G401.6 (cell line): ENCODE results near the gene MAPK4.
"Not testable (repeated sequence)": the region's sequence is repeated elsewhere in the genome, so short reads cannot be mapped to it uniquely, and the experiment has no call there.

ENCODE experiments used
- FAIRE-seq: peaks from 2 replicates; lab custom pipeline; 2012; peaks lifted over from hg19 to GRCh38; lab: Jason Lieb, UNC

The MAPK4 gene

DNA sequence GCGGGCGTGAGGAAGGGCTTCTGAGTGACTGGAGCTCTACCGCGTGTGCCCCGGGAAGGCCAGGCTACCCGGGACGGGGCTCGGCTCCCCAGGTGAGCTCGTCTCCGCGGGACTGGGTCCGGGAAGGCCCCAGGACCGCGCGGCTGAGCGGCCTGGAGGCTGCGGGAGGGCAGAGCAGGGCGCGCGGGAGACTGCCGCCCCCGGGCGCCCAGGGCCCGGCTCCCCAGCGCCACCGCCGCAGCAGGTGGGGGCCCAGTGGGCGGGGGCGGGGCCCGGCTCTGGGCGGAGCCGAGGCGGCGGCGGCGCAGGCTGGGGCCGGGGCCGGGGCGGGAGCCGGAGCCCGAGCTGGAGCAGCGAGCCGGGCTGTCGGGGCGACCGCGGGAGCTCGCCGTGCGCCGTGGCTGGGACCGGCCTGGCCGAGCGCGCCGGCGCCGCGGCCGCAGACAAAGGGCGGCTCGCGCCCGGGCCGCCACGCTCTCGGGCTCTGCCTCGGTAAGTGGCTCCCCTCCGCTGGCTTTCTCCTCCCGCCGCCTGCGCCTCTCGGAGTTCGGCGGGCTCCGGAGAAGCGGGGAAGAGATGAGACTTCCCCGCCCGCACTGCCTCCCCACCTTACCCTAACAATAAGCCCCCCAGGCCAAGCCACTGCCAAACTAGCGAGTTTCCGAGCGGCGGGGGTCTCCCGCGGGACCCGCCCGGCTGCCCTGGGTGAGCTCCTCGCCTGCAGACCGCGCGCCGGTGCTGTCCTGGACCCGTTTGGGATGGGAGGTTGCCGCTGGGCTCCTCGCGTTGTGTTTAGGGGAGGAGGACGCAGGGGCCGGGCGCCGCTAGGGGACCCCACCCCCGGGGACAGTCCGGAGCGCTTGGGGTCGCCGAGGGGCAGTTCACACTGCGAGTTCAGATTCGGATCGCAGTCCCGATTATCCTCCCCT, at the start of gene MAPK4:
Gene MAPK4 (plus strand): TSS at position 336 of the 929 bp plus-strand sequence. CDS start 103,872 bp downstream, outside the sequence.
- FAIRE-seq = no peak

DNA sequence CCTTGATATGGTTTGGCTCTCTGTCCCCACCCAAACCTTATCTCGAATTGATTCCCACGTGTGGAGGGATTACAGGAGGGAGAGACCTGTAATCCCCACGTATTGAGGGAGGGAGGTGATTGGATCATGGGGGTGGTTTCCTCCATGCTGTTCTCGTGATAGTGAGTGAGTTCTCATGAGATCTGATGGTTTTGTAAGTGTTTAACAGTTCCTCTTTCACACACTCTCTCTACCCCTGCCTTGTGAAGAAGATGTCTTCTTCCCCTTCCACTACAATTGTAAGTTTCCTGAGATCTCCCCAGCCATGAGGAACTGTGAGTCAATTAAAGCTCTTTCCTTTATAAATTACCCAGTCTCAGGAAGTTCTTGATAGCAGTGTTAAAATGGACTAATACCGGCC, 42.6 kb upstream of the MAPK4 start:
- FAIRE-seq = not testable (repeated sequence)

DNA sequence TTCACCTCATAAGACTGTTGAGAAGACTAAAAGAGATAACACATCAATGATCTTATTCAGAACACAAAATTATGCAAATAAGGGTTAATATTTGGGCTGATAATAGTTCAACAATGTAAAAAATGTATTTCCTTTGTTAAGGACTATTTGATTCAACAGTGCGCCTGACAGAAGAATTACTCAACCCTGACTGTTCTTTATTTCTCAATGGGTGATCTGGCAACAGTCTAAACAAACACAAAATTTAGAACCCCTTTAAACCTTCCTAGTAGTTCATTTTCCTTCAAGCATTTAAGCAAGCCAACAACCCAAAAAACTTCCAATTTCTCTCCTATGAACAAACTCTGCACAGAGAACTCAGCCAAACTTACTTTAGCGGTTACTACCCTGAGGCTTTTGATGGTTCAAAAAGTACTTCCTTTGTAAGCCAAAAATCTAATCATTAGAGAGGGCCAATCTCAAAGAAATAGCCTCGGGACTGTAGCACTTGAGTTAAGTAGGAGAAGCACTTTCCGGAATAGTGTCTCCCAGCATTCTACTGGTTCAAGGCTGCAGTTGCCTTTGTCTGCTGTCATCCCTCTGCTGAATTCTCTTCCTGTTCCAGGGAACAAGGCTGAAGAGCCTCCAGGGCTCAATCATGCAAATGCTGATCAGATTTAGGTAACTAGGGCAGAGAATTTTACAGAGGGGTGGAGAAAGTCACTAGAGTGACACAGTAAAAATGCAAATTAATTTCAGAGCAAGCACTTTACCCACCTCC, 40.9 kb upstream of the MAPK4 start:
- no peak for FAIRE-seq

DNA sequence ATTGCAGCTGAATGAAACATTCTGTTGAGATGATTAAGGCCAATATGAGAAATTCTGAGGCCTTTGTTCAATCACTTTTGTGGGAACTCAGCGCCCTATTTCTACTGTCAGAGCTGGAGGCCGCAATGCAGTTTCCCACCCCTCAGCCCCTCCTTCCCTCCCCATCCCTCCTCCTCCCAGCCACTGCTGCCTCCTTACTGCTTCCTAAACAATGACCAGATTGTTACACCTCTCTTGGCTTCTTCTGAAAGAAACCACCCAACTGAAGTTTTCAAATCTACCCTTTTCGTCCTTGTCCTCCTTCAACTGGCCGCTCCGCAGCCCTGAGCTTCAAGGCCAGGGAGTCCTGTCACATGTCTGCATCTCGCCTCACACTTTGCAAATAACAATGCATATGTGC, 36.7 kb upstream of the MAPK4 start:
- no peak for FAIRE-seq

DNA sequence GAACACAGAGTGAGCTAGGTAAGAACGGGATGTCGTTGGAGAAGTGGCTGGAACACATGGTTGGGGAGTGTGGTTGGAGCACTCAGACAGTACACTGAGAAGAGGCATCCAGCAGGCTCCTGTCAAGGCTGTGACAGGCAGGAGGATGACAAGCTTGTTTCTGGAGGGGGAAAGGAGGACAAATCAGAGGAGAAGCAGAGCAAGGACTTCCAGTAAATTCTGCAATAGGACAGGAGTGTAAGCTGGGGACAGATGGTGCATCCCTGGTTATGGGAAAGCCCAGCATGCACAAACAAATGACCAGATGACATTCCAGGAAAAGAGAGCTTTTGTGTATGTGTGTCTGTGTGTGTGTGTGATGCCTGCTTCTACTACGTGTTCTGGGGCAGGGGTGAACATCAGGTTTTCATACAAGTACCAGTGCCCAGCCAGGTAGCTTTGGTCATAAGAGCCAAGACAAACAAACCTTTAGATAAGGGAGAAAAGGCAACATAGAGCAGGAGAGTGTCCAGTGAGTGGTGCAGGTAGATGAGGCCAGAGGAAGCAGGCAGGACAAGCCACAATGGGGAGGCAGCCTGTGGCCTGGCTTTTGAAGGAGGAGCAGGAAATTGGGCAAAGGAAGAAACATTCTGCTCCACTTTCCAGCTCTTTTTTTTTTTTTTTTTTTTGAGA, 32.1 kb upstream of the MAPK4 start:
- no peak for FAIRE-seq

DNA sequence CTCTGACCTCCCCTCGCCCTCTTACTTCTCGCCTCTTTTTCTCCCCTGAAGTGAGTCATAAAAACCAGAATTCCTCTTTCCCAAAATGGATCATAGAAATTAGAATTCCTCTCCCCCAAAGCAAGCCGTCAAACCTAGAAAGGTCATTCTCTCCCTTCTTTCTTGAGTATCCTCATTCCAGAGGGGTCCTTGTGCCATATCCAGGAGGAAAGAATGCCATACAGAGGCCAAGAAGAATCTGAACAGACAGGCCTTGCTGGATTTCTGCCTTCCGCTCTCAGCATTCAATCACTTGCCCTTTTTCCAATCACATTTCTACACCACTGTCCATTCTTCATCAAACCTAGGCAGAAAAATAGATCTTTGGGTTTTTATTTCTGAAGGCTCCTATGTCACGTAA, 31.1 kb upstream of the MAPK4 start:
- no peak for FAIRE-seq

DNA sequence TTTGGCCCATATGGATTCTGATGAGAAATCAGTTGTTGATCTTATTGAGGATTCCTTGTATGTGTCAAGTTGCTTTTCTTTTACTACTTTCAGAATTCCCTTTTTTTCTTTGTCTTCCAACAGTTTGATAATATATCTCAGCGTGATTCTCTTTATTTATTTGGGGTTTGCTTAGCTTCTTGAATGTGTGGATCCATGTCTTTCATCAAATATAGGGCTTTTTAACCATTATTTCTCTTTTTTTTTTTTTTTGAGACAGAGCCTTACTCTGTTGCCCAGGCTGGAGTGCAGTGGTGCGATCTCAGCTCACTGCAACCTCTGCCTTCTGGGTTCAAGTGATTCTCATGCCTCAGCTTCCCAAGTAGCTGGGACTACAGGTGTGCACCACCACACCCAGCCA, 26.1 kb upstream of the MAPK4 start:
- FAIRE-seq = not testable (repeated sequence)

DNA sequence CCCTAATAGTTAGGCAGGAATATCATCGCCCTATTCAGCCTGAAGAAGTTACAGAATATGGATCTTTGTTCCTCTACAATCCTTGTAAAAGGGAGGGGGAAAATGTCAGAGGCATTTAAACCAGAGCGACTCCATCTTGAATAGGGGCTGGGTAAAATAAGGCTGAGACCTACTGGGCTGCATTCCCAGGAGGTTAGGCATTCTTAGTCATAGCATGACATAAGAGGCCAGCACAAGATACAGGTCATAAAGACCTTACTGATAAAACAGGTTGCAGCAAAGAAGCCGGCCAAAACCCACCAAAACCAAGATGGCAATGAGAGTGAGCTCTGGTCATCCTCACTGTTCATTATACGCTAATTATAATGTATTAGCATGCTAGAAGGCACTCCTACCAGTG, 15.4 kb upstream of the MAPK4 start:
- not testable (repeated sequence) for FAIRE-seq

DNA sequence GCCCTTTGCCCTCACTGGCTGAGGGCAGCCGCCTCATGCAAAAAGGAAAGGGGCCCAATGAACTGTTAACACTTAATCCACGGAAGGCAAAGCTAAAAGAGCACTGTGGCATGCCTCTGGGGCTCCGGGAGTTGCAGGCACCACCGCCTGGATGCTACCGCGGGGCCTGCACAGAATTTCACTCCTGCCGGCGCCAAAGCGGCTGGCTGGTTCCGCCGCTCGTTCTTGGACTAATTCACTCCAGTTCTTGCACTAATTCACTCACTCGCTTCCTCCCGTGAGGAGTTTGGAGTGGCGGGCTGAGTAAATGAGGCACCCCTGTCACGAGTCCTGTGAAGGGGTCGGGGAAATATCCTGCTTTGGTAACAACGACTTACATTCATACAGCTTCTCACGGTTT, 14.0 kb upstream of the MAPK4 start:
- FAIRE-seq = no peak

DNA sequence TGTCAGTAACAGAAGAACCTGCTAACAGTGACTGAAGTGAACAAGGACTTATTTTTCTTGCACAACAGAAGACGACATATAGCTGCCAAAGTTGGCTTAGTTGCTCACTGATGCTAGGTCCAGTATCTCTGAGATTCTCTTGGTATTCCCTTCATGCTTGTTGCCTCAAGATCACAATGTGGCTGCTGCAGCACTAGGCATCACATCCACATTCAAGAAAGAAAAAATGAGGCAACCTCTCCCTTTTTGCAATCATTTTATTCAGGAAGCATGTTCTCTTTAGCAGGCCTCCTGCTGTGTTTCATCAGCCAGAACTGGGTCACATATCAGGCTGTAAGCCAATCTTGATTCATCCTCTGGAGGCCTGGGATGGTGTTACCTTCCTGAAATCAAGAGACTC, 11.7 kb upstream of the MAPK4 start:
- FAIRE-seq = no peak

DNA sequence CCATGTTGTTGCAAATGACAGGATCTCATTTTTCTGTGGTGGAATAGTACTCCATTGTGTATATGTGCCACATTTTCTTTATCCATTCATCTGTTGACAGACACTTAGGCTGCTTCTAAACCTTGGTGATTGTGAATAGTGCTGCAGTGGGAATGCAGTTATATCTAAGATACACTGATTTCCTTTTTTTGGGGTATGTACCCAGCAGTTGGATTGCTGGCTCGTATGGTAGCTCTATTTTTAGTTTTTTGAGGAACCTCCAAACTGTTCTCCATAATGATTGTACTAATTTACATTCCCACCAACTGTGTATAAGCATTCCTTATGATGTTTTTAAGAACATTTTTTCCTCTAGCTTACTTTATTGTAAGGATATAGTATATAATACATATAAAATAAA, 8.2 kb upstream of the MAPK4 start:
- FAIRE-seq = not testable (repeated sequence)

DNA sequence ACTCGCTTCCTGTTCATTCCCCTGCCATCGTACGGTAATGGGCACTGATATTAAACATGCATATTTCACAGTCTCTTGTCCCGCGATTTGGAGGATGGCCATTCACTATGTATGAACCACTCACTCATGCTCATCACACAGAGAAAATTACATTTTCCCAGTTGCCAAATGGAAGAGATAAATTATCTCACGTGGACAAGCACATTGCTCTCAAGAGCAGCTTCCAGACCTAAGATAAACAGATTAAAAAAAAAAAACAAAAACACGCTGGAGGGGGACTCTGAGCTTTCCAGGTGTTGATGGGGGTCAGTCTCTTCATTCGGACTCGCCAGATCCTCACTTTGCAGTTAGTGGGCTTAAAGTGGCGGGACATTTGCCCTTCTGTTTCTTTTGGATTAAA, 1.7 kb upstream of the MAPK4 start:
- no peak for FAIRE-seq

DNA sequence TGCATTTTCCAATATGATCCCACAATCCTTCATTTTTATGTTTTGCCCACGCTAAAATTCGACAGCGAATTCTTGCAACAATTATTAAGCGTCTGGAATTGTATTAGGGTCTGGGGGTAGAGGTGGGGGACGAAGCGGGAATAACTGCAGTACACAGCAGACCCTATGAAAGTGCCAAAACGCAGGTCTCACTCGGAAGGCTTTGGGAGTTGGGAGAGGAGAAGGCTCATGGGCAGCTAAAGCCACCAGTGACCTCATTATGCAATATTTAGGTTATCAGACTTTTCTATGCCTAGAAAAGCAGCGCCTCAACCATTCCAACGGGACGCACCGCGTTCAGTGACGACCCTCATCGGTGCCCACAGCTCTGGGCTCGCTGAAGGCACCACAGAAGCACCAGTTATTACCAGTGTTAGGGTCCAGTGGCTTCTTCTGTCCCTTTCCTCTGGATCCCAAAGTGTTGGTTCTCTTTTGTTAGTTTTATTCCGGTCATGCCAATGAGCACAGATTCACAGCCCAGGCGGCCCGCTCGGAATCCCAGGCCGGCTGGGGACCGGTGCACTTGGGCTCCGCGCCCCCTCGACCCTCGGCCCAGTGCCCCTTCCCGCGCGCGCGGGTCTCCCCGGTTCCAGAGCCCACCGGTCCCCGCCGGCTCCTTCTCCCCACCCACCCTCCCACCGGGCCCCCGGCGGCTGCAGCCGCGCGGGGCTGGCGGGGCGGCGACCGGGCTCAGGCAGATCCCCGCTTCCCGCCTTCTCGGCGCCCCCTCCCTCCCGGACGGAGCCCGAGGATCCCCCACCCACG, 737 bp upstream of the MAPK4 start:
- no peak for FAIRE-seq

DNA sequence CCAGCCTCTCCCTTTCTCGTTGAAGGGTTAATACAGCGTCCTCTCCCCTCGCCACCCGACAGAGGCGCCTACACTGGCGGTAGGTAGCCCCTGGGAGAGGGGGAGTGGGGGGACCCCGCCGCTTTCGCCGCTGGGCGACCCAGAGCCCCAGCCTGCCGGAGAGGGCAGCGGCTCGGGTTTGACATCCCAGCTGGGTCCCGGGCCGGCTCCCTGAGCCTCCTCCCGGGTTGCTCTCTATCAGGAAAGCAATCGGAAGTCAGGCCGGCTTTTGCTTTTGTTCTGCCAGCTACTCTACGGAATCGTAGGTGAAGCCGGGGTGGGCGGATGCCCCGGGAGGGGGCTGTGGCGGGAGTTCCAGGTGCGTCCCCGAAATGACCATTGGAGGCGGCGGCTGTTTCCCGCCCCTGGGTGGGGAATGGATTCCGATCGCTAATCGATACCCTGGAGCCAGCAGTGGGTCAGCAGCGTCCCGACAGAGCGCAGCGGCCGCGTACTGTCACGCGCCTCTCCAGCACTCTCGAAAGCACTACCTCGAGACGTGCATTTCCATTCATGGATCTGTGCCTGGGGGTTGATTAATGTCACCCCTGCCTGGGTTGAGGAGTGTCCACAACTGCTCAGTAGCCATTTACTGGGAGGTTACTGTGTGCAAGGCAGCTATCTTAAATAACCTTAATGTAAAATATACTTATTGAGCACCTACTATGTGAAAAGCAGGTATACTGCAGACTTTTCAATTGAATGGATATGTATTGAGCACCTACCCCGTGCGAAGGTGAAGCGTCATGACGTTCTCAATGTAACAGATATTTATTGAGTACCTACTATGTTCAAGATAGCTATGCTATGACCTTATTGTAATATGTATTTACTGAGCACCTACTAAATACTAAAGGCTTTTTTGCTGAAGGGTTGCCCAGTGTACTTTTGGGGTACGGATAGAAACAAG, 1.1 kb downstream of the MAPK4 start:
- FAIRE-seq = no peak

DNA sequence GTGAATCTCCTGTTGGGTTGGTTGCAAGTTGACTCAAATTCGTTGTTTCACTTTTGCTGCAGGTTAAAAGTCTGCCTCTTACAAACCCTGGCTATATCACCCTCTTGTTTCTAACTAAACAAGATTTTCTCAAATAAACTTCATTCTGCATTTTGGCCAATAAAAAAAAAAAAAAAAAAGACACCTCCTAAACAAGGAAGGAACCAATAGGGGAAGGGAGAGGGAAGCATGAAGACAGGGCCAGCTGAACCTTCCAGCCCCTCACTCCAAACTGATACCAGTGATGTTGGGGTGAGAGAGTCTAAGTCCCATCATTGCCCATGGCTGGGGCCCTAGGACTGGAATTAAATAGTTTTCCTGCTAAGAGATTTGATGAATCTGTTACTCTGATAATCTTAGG, 2.4 kb downstream of the MAPK4 start:
- not testable (repeated sequence) for FAIRE-seq

DNA sequence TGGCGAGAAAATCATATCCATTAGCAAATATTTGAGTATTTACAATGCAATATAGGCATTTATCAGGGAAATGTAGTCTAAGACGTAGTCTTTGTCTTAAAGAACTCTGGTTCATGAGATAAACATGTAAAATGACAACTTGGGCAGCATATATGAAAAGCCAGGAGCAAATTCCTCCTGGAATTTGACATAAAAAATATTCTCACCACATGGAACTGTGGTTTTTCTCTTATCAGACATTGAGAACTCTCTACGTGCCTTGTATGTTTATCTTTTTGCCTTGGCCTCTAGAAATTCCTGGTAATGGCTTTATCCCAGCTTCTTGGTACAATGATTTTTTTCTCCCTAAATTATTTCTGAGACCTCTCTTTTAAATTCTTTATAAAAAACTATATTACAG, 2.8 kb downstream of the MAPK4 start:
- no peak for FAIRE-seq

DNA sequence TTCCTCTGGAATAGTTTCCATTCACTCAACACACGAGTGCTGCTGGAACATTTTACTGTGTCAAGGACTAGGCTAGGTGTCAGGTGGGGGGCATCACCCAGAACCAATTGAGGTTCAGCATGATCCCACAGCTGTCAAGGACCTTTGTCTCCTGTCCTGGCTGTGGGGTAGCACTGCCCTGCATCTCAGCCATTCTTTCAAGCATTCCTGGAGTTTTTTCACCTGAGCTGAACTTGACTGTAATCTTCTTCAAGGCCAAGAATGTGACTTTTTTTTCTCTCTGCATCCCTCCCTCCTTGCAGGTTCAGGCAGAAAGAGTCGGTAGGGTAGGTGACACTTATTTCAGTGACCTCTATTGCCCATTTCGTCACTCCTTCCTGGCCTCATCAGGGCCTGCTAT, 3.5 kb downstream of the MAPK4 start:
- no peak for FAIRE-seq

DNA sequence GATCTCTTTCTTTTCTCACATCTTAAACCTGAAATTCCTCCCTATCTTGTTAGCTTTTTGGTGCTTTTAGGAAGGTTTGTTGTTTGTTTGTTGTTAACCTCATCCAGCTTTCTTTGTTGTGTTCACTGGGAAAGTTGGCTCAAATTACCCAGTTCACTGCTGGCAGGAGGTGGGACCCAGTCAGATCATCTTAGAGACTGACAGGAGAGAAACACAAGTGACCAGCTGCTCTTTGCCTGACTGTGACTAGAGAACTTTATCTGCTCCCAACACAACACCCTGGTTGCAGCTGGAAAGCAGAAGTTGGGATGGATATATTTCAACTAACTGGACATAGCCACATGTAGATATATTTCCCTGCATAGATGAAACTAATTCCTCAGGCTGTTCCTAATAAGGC, 10.0 kb downstream of the MAPK4 start:
- no peak for FAIRE-seq

DNA sequence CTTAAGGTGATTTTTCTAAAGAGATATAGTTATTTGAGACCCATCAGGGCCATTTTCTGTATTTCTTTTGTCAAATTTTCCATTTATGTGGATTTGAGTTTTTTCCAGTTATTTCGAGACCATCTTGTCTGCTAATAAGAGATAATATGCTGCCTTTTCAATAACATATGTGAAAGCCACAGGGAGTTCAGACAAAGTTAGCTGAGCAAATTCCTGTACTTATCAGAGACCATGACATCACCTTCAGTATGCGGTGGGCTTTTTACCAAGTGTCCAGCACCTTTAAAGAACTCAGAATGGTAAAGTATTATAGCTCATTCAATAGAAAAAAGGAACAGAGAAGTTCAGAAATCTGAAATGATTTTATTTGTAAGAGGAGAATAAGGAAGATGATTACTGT, 11.7 kb downstream of the MAPK4 start:
- FAIRE-seq = no peak

DNA sequence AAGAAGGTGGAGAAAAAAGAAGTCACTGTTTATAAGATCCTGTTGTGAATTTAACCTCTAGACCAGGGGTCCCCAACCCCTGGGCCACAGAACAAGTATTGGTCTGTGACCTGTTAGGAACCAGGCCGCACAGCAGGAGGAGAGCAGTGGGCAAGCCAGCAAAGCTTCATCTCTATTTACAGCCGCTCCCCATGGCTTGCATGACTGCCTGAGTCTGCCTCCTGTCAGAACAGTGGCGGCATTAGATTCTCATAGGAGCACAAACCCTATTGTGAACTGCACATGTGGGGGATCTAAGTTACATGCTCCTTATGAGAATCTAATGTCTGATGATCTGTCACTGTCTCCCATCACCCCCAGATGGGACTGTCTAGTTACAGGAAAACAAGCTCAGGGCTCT, 13.3 kb downstream of the MAPK4 start:
- not testable (repeated sequence) for FAIRE-seq

DNA sequence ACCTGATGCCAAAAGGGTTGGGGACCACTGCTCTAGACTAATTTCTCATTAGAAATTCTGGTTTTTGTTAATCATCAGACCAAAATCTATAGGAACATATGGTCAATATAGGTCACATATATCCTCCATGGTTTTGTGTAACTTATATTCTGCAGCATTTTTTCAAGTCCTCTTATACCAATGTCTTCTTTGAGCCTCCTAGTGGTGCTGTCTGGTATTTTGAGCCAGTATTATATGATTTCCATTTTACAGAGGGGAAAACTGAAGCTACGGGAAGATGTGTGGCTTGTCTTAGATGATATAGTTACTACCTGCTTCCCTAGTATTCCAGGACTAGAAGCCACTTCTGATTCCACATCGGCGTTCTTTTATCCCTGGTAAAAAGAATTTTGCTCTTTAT, 13.8 kb downstream of the MAPK4 start:
- FAIRE-seq = no peak
